Measurements from ENCODE around the gene VPS8.

Gene VPS8

DNA sequence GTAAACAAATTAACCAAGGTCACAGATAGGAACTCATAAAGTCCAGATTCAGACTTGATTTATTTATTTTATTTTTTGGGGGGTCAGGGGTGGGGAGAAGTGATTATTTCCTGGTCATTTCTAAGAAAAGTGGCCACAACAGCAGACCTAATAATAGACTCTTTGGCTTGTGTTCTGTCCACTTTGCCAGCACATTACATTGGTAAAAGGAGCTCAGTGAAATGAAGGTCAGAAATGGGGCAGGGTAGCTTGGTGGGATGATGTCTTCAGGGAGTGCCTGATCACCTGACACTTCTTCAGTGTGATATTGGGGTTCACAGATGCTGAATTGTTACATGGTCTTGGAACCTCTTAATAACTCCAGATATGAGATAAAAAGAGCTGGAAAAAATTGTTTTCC is 10.1 kb downstream of the VPS8 start:
- no peaks in the 10 kb centered on the region for H3K79me2 ChIP-seq (ENCODE audit: insufficient read depth, low read length)
- H3K27me3 ChIP-seq (ENCODE audit: insufficient read depth, low read length) = no peaks in the 10 kb centered on the region
- peaks cover 11% of the 10 kb centered on the region for H3K4me1 ChIP-seq (ENCODE audit: insufficient read depth, low read length, severe bottlenecking)
- H2AFZ ChIP-seq (ENCODE audit: low read length) = no peak overlapping the region
- H3K36me3 ChIP-seq (ENCODE audit: insufficient read depth, low read length) = no peaks in the 10 kb centered on the region
- H3F3A ChIP-seq (ENCODE audit: insufficient read depth, low read length) = no peaks in the 10 kb centered on the region
- H4K20me1 ChIP-seq (ENCODE audit: insufficient read depth, low read length) = no peaks in the 10 kb centered on the region
- H3K4me2 ChIP-seq (ENCODE audit: low read length) = no peak overlapping the region
- no peaks in the 10 kb centered on the region for H3K9me3 ChIP-seq (ENCODE audit: low read length)
- TF ChIP-seq, protein P1, sequence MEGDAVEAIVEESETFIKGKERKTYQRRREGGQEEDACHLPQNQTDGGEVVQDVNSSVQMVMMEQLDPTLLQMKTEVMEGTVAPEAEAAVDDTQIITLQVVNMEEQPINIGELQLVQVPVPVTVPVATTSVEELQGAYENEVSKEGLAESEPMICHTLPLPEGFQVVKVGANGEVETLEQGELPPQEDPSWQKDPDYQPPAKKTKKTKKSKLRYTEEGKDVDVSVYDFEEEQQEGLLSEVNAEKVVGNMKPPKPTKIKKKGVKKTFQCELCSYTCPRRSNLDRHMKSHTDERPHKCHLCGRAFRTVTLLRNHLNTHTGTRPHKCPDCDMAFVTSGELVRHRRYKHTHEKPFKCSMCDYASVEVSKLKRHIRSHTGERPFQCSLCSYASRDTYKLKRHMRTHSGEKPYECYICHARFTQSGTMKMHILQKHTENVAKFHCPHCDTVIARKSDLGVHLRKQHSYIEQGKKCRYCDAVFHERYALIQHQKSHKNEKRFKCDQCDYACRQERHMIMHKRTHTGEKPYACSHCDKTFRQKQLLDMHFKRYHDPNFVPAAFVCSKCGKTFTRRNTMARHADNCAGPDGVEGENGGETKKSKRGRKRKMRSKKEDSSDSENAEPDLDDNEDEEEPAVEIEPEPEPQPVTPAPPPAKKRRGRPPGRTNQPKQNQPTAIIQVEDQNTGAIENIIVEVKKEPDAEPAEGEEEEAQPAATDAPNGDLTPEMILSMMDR (IDR thresholded peaks at IDR 0.05; ENCODE audit: low read length) = no peak
- no peak for TF ChIP-seq EZH2 (IDR thresholded peaks at IDR 0.05; ENCODE audit: borderline replicate concordance, low read length)
- no peak overlapping the region for H3K27ac ChIP-seq (ENCODE audit: low read depth, low read length, poor library complexity, severe bottlenecking)
- no peak overlapping the region for H3K4me3 ChIP-seq (ENCODE audit: low read depth, low read length, poor library complexity, severe bottlenecking)
- no peak overlapping the region for H3K9ac ChIP-seq (ENCODE audit: low read length)
- no peaks in the 10 kb centered on the region for H3K9me2 ChIP-seq (ENCODE audit: low read depth, low read length)

DNA sequence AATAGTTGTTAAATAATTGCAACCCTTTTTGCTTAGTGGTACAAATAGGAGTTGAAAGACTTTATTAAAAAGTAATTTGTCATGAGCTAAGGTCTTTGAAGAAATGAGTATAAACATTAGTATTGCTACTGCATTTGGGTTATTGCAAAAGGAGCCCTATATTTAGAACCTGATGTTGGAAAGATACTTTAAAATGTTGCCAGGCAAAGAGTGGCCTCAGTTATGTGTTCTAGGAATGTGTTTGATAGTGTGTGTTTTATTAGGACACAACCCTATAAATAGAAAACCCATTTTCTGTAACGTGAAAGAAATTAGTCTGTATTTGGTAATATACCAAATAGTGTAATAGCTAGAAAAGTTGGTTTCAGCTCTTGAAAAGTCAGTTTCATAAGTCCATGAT is 10.7 kb downstream of the VPS8 start:
- H3K27ac ChIP-seq (ENCODE audit: low read depth, low read length, poor library complexity, severe bottlenecking) = no peak overlapping the region
- H3K9me3 ChIP-seq (ENCODE audit: low read length) = no peaks in the 10 kb centered on the region
- H3K4me1 ChIP-seq (ENCODE audit: insufficient read depth, low read length, severe bottlenecking) = peaks cover 14% of the 10 kb centered on the region
- no peaks in the 10 kb centered on the region for H3K79me2 ChIP-seq (ENCODE audit: insufficient read depth, low read length)
- no peaks in the 10 kb centered on the region for H3F3A ChIP-seq (ENCODE audit: insufficient read depth, low read length)
- H3K36me3 ChIP-seq (ENCODE audit: insufficient read depth, low read length) = no peaks in the 10 kb centered on the region
- H3K9me2 ChIP-seq (ENCODE audit: low read depth, low read length) = no peaks in the 10 kb centered on the region
- TF ChIP-seq EZH2 (IDR thresholded peaks at IDR 0.05; ENCODE audit: borderline replicate concordance, low read length) = no peak
- TF ChIP-seq, protein P1 (IDR thresholded peaks at IDR 0.05; ENCODE audit: low read length) = no peak
- no peak overlapping the region for H2AFZ ChIP-seq (ENCODE audit: low read length)
- H3K4me3 ChIP-seq (ENCODE audit: low read depth, low read length, poor library complexity, severe bottlenecking) = no peak overlapping the region
- no peak overlapping the region for H3K9ac ChIP-seq (ENCODE audit: low read length)
- H4K20me1 ChIP-seq (ENCODE audit: insufficient read depth, low read length) = no peaks in the 10 kb centered on the region
- no peaks in the 10 kb centered on the region for H3K27me3 ChIP-seq (ENCODE audit: insufficient read depth, low read length)
- H3K4me2 ChIP-seq (ENCODE audit: low read length) = no peak overlapping the region

DNA sequence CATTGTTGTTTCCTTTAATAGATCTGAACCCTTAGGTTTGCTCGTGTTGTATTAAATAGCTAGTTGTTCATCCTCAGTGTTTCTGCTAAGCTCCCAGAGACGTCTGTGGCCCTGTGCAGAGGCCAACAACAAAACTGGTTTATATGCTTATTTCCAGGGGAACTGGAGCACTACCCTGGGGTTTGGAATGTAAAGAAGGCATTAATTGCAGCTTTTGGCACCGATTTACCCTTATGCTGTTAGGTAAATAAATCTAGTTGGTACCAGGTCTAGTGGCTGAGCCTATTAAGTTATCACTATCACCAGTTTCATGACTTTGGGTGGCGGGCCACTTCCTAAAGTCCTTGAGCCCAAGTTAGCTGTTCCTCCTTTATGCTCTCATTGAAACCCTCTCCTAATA is 12.0 kb downstream of the VPS8 start:
- Histone ChIP-seq H3K27ac (ENCODE audit: low read depth, low read length, poor library complexity, severe bottlenecking) (no peak overlapping the region), H3K4me1 (ENCODE audit: insufficient read depth, low read length, severe bottlenecking) (peaks cover 14% of the 10 kb centered on the region), H3K79me2 (ENCODE audit: insufficient read depth, low read length) (no peaks in the 10 kb centered on the region), H2AFZ (ENCODE audit: low read length) (no peak overlapping the region), H3F3A (ENCODE audit: insufficient read depth, low read length) (no peaks in the 10 kb centered on the region), H3K9me2 (ENCODE audit: low read depth, low read length) (no peaks in the 10 kb centered on the region), H3K9ac (ENCODE audit: low read length) (no peak overlapping the region), H3K27me3 (ENCODE audit: insufficient read depth, low read length) (no peaks in the 10 kb centered on the region), H3K4me2 (ENCODE audit: low read length) (no peak overlapping the region), H3K9me3 (ENCODE audit: low read length) (no peaks in the 10 kb centered on the region), H4K20me1 (ENCODE audit: insufficient read depth, low read length) (no peaks in the 10 kb centered on the region), H3K36me3 (ENCODE audit: insufficient read depth, low read length) (peaks cover 3% of the 10 kb centered on the region; the same call in 1 of the 2 replicates), H3K4me3 (ENCODE audit: low read depth, low read length, poor library complexity, severe bottlenecking) (no peak overlapping the region)
- TF ChIP-seq EZH2 (IDR thresholded peaks at IDR 0.05; ENCODE audit: borderline replicate concordance, low read length) = no peak
- TF ChIP-seq, protein P1 (IDR thresholded peaks at IDR 0.05; ENCODE audit: low read length) = no peak

All from OCI-LY1 (cell line).